Bronchial epithelial cell (primary cell): Measurements from ENCODE around the gene DNAJC1. TPM values are rescaled to one million over a fixed set of nuclear protein-coding genes. Genes with fewer than 3 reads are reported as not detected.

Experiments used
- DNase-seq: peaks from one replicate; pipeline ENCODE4 v3.0.0-alpha.2; 2010; ENCODE audit warnings: low read depth
- FAIRE-seq: peaks from 2 replicates; lab custom pipeline; 2011; peaks lifted over from hg19 to GRCh38; lab: Jason Lieb, UNC
- H3K27me3 ChIP-seq: 2 replicates; pipeline ENCODE4 v1.5.1; 2011; ENCODE audit warnings: low read length; ENCODE audit not compliant: control insufficient read depth, insufficient read depth
- H3K36me3 ChIP-seq: 2 replicates; pipeline ENCODE4 v1.5.1; 2011; ENCODE audit warnings: low read length; ENCODE audit not compliant: control insufficient read depth, insufficient read depth
- H3K4me3 ChIP-seq: 2 replicates; pipeline ENCODE4 v1.5.1; 2011; ENCODE audit warnings: mild to moderate bottlenecking, low read depth, low read length, control low read depth
- CTCF ChIP-seq: IDR thresholded peaks from 2 replicates; pipeline ENCODE4 v1.5.1; 2011; ENCODE audit warnings: mild to moderate bottlenecking, moderate library complexity, low read length, control low read depth, inconsistent platforms; ENCODE audit not compliant: insufficient read depth, severe bottlenecking
- total RNA-seq: library from RNA; depleted of rRNA; stranded (reverse); fragments of >200 nt; gene quantifications from 2 replicates; pipeline ENCODE4 v1.2.1, GENCODE V29; 2014

DNAJC1 gene
- total RNA-seq, 1 donor from 2014 or later, result 81.6 TPM

DNA sequence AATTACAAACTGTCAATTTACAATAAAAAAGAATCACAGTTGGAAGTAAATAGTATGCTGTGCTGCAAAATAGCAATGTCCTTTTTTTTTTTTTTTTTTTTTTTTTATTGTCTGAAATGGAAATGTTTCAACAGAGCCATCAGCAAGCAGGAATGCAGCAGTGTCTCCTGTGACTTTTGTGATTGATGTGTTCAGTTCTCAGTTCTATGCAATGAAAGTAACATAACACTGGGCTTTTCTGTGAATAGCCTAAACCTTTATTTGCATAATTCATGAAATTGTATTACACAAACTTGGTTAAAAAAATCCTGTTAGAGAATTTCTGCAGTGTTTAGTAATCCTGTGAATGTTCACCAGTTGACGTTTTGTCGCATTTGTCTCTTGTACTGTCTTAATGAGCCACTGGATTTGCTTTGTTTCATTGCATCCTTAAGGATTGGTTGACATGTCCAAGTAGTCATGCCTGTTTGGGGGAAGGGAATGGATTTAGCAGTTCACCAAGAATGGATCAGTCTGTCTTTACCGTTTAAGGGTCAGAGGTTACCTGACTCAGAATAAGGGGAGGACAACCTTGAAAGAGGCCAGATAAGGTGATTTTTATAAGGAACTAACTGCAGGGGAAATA is 276.8 kb downstream of the DNAJC1 start:
- no peak overlapping the region for H3K4me3 ChIP-seq
- H3K27me3 ChIP-seq, result no peaks in the 10 kb centered on the region
- no peak for FAIRE-seq
- peak; percentile 38 for DNase-seq
- peaks cover 4% of the 10 kb centered on the region for H3K36me3 ChIP-seq
- no peak for TF ChIP-seq CTCF

DNA sequence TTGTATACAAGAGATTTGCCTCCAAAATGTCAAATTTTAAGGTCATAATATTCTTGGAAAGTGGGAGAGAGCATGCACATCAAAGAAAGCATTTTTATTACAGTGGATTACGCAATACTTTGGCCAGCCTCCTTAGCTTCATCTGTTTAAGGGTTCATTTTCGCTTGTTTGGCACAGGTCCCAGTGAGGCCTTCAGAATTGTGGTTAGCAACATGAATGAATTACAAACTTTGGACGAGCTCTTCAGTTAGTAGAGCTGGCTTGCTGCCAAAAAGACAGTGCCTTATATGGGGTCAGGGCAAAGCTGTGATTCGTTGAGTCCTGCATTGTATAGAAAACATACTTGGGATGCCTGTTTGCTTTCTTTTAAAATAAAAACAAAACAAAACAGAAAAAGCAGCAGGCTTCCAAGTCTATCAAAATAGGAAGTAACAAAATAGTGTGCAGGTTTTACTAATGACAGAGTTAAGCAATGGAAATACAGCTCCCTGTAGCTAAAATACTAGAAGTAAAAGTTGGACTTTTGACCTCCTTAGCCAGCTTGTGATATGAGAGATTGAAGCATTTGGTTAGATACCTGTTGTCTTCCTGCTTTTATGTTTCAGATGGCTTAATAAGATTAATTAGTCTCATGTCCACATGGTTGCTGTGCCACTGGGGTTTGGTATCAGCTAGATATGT is 278.7 kb downstream of the DNAJC1 start:
- peak; percentile 97 for DNase-seq
- H3K4me3 ChIP-seq, result no peak overlapping the region
- H3K27me3 ChIP-seq, result no peaks in the 10 kb centered on the region
- peak; percentile 96 for FAIRE-seq
- peaks cover 1% of the 10 kb centered on the region for H3K36me3 ChIP-seq
- TF ChIP-seq CTCF, result no peak

DNA sequence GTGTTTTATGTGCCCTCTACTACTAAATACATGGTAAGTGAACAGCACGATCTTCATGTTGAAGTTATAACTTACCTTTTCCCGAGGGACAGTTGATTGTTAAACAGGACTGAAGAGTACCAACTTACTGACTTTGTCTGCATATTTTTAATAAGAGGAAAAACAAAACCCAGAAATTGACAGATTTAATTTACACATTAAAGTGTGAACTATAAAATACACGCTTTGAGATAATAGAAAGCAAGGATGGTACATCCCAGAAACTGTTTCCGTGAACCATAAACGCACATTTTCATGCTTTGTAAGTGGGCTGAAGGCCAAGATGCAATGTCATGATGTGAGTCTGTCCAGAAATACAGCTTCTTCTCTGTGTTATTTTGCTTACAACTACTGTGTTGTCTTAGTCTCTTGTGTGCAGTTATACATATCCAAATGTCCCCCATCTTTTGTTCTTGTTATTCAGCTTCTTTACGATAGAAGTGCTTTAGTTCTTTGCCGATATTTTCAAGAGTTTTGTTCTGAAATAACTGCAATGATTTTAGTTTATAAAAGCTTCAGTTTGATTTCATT is 279.4 kb downstream of the DNAJC1 start:
- Histone ChIP-seq H3K36me3 (no peaks in the 10 kb centered on the region), H3K4me3 (no peak overlapping the region), H3K27me3 (no peaks in the 10 kb centered on the region)
- no peak for TF ChIP-seq CTCF
- FAIRE-seq, result no peak
- no peak for DNase-seq

- TF ChIP-seq CTCF, result no peak
- FAIRE-seq (no peak), DNase-seq (no peak)
- Histone ChIP-seq H3K4me3 (no peak overlapping the region), H3K36me3 (no peaks in the 10 kb centered on the region), H3K27me3 (no peaks in the 10 kb centered on the region)
Observed at GRCh38 chr10:21722209-21722608, 281.3 kb downstream of the DNAJC1 start.

- no peaks in the 10 kb centered on the region for H3K27me3 ChIP-seq
- TF ChIP-seq CTCF, result no peak
- FAIRE-seq (no peak), DNase-seq (no peak)
- no peak overlapping the region for H3K4me3 ChIP-seq
- no peaks in the 10 kb centered on the region for H3K36me3 ChIP-seq
Observed at GRCh38 chr10:21721000-21721665, 282.4 kb downstream of the DNAJC1 start.
